Upper lobe of right lung (tissue), 1 donor: ENCODE results near the gene SIGLEC14. TPM values are rescaled to one million over a fixed set of nuclear protein-coding genes. Genes with fewer than 3 reads are reported as not detected.
"Not testable (repeated sequence)": the region's sequence is repeated elsewhere in the genome, so short reads cannot be mapped to it uniquely, and the experiment has no call there.

Source experiments
- ATAC-seq: fragments of 200-7000 bp; cut with Tn5 transposase; one replicate; pipeline ENCODE4 v1.9.1; 2020; ENCODE audit warnings: mild to moderate bottlenecking, moderate library complexity
- DNase-seq: peaks from one replicate; pipeline ENCODE4 v3.0.0-alpha.2; 2020
- H3K27ac ChIP-seq: fragments of 200-600 bp; one replicate; pipeline ENCODE4 v1.8.0; 2022
- H3K27me3 ChIP-seq: fragments of 200-600 bp; one replicate; pipeline ENCODE4 v1.8.0; 2022; ENCODE audit warnings: mild to moderate bottlenecking
- H3K36me3 ChIP-seq: fragments of 200-600 bp; one replicate; pipeline ENCODE4 v1.8.0; 2022
- H3K4me1 ChIP-seq: fragments of 200-600 bp; one replicate; pipeline ENCODE4 v1.8.0; 2022
- H3K4me3 ChIP-seq: fragments of 200-600 bp; one replicate; pipeline ENCODE4 v1.8.0; 2022; ENCODE audit warnings: mild to moderate bottlenecking
- H3K9me3 ChIP-seq: fragments of 200-600 bp; one replicate; pipeline ENCODE4 v1.8.0; 2022
- intact Hi-C: fragments of 100-400 bp; cut with DNase I; formaldehyde crosslinking; loops from one replicate; pipeline ENCODE4 v1.11.0; 2022
- total RNA-seq: library from RNA; stranded (reverse); fragmentation: NEBNext Ultra II Directional; extraction: Animal tissue kit (Norgen Biotek cat#: 25700); gene quantifications from one replicate; pipeline ENCODE4 v1.2.1, GENCODE V29; 2021
- TF ChIP-seq, protein P1 (sequence below): fragments of 200-600 bp; IDR thresholded peaks from one replicate; pipeline ENCODE4 v1.8.0; 2022; ENCODE audit warnings: antibody characterized with exemption
- donor health status: DM: no; HTN: yes; CAD: no; lungs with severe emphysema.

The SIGLEC14 gene
- total RNA-seq, 1 donor from 2014 or later, result 11.8 TPM

DNA sequence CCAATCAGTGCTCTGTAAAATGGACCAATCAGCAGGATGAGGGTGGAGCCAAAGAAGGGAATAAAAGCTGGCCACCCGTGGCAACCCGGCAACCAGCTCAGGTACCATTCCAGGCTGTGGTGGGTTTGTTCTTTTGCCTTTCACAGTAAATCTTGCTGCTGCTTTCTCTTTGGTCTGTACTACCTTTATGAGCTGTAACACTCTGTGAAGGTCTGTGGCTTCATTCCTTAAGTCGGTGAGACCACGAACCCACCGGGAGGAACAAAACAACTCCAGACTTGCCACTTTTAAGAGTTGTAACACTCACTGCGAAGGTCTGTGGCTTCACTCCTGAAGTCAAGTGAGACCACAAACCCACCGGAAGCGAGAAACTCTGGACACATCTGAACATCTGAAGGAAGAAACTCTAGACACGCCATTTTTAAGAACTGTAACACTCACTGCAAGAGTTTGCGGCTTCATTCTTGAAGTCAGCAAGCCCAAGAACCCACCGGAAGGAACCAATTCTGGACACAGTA lies 30.0 kb upstream of the SIGLEC14 start:
- H3K36me3 ChIP-seq, result no peaks in the 10 kb centered on the region
- ATAC-seq (no peak), DNase-seq (no peak)
- TF ChIP-seq, protein P1, sequence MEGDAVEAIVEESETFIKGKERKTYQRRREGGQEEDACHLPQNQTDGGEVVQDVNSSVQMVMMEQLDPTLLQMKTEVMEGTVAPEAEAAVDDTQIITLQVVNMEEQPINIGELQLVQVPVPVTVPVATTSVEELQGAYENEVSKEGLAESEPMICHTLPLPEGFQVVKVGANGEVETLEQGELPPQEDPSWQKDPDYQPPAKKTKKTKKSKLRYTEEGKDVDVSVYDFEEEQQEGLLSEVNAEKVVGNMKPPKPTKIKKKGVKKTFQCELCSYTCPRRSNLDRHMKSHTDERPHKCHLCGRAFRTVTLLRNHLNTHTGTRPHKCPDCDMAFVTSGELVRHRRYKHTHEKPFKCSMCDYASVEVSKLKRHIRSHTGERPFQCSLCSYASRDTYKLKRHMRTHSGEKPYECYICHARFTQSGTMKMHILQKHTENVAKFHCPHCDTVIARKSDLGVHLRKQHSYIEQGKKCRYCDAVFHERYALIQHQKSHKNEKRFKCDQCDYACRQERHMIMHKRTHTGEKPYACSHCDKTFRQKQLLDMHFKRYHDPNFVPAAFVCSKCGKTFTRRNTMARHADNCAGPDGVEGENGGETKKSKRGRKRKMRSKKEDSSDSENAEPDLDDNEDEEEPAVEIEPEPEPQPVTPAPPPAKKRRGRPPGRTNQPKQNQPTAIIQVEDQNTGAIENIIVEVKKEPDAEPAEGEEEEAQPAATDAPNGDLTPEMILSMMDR, result no peak
- no peaks in the 10 kb centered on the region for H3K4me1 ChIP-seq
- intact Hi-C loops, result no loop called here
- H3K9me3 ChIP-seq, result no peaks in the 10 kb centered on the region
- no peak overlapping the region for H3K4me3 ChIP-seq
- peaks cover 17% of the 10 kb centered on the region for H3K27me3 ChIP-seq
- H3K27ac ChIP-seq, result no peak overlapping the region

DNA sequence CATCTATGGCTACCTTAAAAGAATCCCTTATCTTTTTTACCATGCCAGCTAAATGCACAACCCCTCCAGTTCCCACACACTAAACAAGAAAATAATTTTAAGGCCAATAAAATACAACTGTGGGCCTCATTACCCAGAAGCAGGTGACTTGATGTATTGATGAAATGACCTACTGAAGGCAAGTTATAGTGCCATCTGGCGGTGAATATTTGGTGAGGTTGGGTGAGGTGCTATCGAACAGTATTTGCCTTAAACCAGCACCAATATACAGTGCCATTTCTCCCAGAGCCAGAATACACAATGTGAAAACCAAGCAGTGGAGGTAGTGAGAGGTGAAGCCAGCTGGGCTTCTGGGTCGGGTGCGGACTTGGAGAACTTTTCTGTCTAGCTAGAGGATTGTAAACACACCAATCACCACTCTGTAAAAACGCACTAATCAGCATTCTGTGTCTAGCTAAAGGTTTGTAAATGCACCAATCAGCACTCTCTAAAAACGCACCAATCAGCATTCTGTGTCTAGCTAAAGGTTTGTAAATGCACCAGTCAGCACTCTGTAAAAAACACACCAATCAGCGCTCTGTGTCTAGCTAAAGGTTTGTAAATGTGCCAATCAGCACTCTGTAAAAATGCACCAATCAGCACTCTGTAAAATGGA lies 29.4 kb upstream of the SIGLEC14 start:
- TF ChIP-seq, protein P1, result peak; percentile 54
- H3K4me1 ChIP-seq, DNase-seq, intact Hi-C loops, H3K9me3 ChIP-seq, H3K36me3 ChIP-seq, H3K4me3 ChIP-seq, H3K27ac ChIP-seq: not testable (repeated sequence)
- ATAC-seq, result peak; percentile 73
- peaks cover 17% of the 10 kb centered on the region for H3K27me3 ChIP-seq

DNA sequence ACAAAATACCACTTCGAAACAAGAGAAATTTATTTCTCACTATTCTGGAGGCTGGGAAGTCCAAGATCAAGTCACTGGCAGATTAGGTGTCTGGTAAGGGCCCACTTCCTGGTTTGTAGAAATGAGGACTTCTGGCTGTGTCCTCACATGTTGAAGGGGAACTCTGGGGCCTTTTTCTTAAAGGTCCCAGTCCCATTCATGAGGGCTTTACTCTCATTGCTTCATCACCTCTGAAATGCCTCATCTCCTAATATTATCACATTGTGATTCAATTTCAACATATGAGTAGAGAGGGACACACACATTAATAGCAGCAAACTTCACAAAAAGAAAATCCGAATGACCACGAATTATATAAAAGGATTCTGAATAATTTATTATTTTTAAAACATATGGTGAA lies 21.6 kb upstream of the SIGLEC14 start:
- no peaks in the 10 kb centered on the region for H3K4me1 ChIP-seq
- H3K27ac ChIP-seq, result no peak overlapping the region
- DNase-seq (no peak), ATAC-seq (peak; percentile 62)
- peaks cover 19% of the 10 kb centered on the region for H3K27me3 ChIP-seq
- no peaks in the 10 kb centered on the region for H3K36me3 ChIP-seq
- H3K4me3 ChIP-seq, result no peak overlapping the region
- H3K9me3 ChIP-seq, result no peaks in the 10 kb centered on the region
- TF ChIP-seq, protein P1, result no peak
- intact Hi-C loops, result no loop called here

DNA sequence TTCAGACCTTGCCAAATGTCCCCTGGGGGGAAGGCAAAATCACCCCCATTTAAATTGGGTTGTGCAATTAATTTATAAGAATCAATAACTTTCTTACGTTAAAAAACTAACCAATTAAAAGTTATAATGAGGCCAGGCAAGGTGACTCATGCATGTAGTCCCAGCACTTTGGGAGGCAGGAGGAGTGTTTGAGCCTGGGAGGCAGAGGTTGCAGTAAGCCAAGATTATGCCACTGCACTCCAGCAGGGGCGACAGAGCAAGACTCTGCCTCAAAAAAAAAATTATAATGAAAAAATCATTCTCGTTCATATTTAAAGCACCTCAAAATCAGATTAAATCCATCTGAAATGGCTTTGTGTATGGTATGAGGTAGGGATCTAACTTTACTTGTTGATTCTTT lies 18.4 kb upstream of the SIGLEC14 start:
- Histone ChIP-seq H3K27me3 (peaks cover 26% of the 10 kb centered on the region), H3K9me3 (no peaks in the 10 kb centered on the region), H3K36me3 (no peaks in the 10 kb centered on the region), H3K4me1 (no peaks in the 10 kb centered on the region), H3K4me3 (no peak overlapping the region), H3K27ac (no peak overlapping the region)
- DNase-seq (no peak), ATAC-seq (no peak)
- intact Hi-C loops, result no loop called here
- TF ChIP-seq, protein P1, result no peak

DNA sequence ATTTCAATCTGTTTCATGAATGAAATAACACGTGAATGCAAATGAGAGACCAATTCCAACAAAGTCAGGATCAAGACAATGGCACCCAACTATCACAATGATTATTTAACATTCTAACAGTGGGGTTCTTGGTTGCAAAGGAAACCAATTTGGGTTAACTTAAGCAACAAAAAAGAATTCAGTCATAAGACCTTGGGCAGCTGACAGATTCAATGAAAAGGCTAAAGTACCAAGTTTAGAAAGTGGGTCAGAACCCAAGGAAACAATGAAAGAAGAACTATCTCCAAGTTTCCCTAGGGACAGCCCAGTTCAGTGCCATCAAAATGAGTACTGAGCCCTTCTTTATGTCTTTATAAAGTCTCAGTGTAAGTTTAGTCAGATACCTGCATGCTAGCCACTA lies 17.5 kb upstream of the SIGLEC14 start:
- Histone ChIP-seq H3K4me1 (no peaks in the 10 kb centered on the region), H3K4me3 (no peak overlapping the region), H3K27ac (no peak overlapping the region), H3K9me3 (no peaks in the 10 kb centered on the region), H3K27me3 (peaks cover 26% of the 10 kb centered on the region), H3K36me3 (no peaks in the 10 kb centered on the region)
- TF ChIP-seq, protein P1, result no peak
- DNase-seq (no peak), ATAC-seq (no peak)
- intact Hi-C loops, result no loop called here
